T-cell (primary cell): ENCODE data around the gene KCNH5. TPM values are rescaled to one million over a fixed set of nuclear protein-coding genes. Genes with fewer than 3 reads are reported as not detected.

Experiments used
- total RNA-seq, 35 experiments: library from RNA in 6 of 35; stranded (reverse) in 6 of 35; fragments of 120-200 nt in 1 of 35; gene quantifications; one replicate each; pipeline versions ENCODE4 v1.2.1 to v1.2.4 and lab custom pipeline; 2013 to 2026

Gene KCNH5
- total RNA-seq, 5 donors from 2014 or later (not counting 1 experiment from before 2014, with no cell fraction given), result not detected

Other genes with a start within 250 kb of the KCNH5 start
- not detected for gene RHOJ, start 159.0 kb upstream of the KCNH5 start, total RNA-seq